ENCODE data around the gene KDM4C. TPM values are rescaled to one million over a fixed set of nuclear protein-coding genes. Genes with fewer than 3 reads are reported as not detected.
A peak's percentile ranks its signal among the peaks of the same experiment; 100 is the strongest.

KDM4C gene
- total RNA-seq, 2 experiments from 2014 or later: 60.1 to 61.3 TPM

DNA sequence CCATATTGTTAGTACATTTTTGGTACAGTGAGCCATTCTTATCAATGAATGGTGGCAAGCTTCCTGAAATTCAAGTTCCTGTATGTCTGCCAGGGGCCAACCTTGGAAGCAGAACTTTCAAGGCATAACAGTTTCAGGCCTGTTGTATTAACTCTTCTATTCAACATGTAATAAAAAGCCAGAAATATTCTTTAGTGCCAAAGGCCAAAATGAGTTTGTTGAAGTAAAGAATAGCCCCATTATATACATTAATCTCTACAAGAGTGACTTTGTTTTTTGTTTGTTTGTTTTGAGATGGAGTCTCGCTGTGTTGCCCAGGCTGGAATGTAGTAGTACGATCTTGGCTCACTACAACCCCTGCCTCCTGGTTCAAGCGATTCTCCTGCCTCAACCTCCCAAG is 321.3 kb downstream of the KDM4C start:
- no peak overlapping the region for H3K27ac ChIP-seq (ENCODE audit: low read depth in 1 of 2, low read length in 2 of 2)
- TF ChIP-seq, protein P1, sequence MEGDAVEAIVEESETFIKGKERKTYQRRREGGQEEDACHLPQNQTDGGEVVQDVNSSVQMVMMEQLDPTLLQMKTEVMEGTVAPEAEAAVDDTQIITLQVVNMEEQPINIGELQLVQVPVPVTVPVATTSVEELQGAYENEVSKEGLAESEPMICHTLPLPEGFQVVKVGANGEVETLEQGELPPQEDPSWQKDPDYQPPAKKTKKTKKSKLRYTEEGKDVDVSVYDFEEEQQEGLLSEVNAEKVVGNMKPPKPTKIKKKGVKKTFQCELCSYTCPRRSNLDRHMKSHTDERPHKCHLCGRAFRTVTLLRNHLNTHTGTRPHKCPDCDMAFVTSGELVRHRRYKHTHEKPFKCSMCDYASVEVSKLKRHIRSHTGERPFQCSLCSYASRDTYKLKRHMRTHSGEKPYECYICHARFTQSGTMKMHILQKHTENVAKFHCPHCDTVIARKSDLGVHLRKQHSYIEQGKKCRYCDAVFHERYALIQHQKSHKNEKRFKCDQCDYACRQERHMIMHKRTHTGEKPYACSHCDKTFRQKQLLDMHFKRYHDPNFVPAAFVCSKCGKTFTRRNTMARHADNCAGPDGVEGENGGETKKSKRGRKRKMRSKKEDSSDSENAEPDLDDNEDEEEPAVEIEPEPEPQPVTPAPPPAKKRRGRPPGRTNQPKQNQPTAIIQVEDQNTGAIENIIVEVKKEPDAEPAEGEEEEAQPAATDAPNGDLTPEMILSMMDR (IDR thresholded peaks at IDR 0.05): no peak
- H3K27me3 Mint-ChIP-seq: no peaks in the 10 kb centered on the region
- peaks cover 89% of the 10 kb centered on the region for H3K36me3 Mint-ChIP-seq (ENCODE audit: low read depth)
- H3K4me3 Mint-ChIP-seq: no peak overlapping the region
- ChIA-PET CTCF (no interaction called here), POLR2A (no interaction called here)
- no peak overlapping the region for H3K27ac Mint-ChIP-seq
- no peaks in the 10 kb centered on the region for H3K9me3 Mint-ChIP-seq
- intact Hi-C loops (cut with DNase I, micrococcal nuclease): no loop called here
- H3K9me3 ChIP-seq (ENCODE audit: control insufficient read depth in 1 of 2, insufficient read depth in 1 of 2, low read length in 2 of 2): no peaks in the 10 kb centered on the region
- ATAC-seq (ENCODE audit: poor library complexity) (no peak), DNase-seq (no peak)
- peaks cover 38% of the 10 kb centered on the region for H3K36me3 ChIP-seq (ENCODE audit: insufficient read depth, low read length)
- H3K27me3 ChIP-seq (ENCODE audit: control insufficient read depth in 1 of 2, insufficient read depth in 2 of 2, low read length in 2 of 2): no peaks in the 10 kb centered on the region
- no peaks in the 10 kb centered on the region for H3K4me1 ChIP-seq (ENCODE audit: insufficient read depth, low read length)
- H3K4me1 Mint-ChIP-seq (ENCODE audit: low read depth): no peaks in the 10 kb centered on the region
- no peak overlapping the region for H3K4me3 ChIP-seq (ENCODE audit: low read length)

DNA sequence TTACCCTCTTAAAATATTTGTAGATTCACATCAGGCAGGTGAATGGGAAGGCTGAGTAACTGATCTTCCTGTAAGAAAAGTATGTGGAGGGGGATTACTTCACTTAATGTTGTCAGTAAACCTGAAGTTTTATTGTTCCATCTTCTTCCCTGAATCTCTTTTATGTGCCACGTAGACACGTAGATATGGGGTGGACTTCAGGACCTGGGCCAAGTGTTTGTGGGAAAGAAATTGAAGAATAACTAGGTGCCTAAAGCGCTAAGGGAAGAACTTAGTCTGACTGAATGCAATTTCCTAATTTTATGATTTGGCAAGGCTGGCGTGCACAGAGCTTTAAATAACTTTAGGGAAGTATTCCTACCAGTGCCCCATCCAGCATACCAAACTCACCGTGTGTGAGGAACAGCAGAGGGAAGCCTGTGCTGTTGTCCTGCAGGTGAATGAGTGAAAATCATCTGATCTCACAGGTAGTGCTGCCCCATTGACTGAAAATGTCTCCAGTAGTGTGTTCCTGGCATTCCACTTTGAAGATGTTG is 323.4 kb downstream of the KDM4C start:
- ChIA-PET POLR2A (interaction anchor here (0.9 kb wide), 1 partner anchor 13 kb away, joined by 3 read pairs; no protein-coding TSS in a partner anchor), CTCF (no interaction called here)
- TF ChIP-seq, protein P1 (IDR thresholded peaks at IDR 0.05): no peak
- DNase-seq (peak in 2 of 14 experiments; percentile 7 to 12), ATAC-seq (ENCODE audit: poor library complexity) (no peak)
- H3K27ac ChIP-seq (ENCODE audit: low read depth in 1 of 2, low read length in 2 of 2): no peak overlapping the region
- no peak overlapping the region for H3K4me3 Mint-ChIP-seq
- H3K36me3 Mint-ChIP-seq (ENCODE audit: low read depth): peaks cover 89% of the 10 kb centered on the region
- H3K9me3 Mint-ChIP-seq: no peaks in the 10 kb centered on the region
- H3K27me3 ChIP-seq (ENCODE audit: control insufficient read depth in 1 of 2, insufficient read depth in 2 of 2, low read length in 2 of 2): no peaks in the 10 kb centered on the region
- no peaks in the 10 kb centered on the region for H3K4me1 ChIP-seq (ENCODE audit: insufficient read depth, low read length)
- no peaks in the 10 kb centered on the region for H3K4me1 Mint-ChIP-seq (ENCODE audit: low read depth)
- H3K9me3 ChIP-seq (ENCODE audit: control insufficient read depth in 1 of 2, insufficient read depth in 1 of 2, low read length in 2 of 2): no peaks in the 10 kb centered on the region
- H3K27me3 Mint-ChIP-seq: no peaks in the 10 kb centered on the region
- H3K27ac Mint-ChIP-seq: no peak overlapping the region
- intact Hi-C loops (cut with DNase I, micrococcal nuclease): no loop called here
- H3K36me3 ChIP-seq (ENCODE audit: insufficient read depth, low read length): peaks cover 39% of the 10 kb centered on the region
- no peak overlapping the region for H3K4me3 ChIP-seq (ENCODE audit: low read length)

DNA sequence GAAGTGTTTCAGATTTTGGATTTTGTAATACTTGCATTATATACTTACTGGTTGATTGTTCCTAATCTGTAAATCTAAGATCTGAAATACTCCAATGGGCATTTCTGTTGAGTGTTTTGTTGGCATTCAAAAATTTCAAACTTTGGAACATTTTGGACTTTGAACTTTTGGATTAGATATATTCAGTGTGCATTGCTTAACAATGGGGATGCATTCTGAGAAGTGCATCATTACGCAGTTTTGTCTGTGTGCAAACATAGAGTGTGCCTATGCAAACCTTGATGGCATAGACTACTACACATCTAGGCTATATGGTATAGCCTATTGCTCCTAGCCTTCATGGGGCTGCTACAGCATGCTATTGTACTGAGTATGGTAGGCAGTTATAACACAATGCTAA is 325.4 kb downstream of the KDM4C start:
- Histone ChIP-seq H3K27ac (ENCODE audit: low read depth in 1 of 2, low read length in 2 of 2) (no peak overlapping the region), H3K4me1 (ENCODE audit: insufficient read depth, low read length) (no peaks in the 10 kb centered on the region), H3K9me3 (ENCODE audit: control insufficient read depth in 1 of 2, insufficient read depth in 1 of 2, low read length in 2 of 2) (no peaks in the 10 kb centered on the region), H3K4me3 (ENCODE audit: low read length) (no peak overlapping the region), H3K36me3 (ENCODE audit: insufficient read depth, low read length) (peaks cover 30% of the 10 kb centered on the region), H3K27me3 (ENCODE audit: control insufficient read depth in 1 of 2, insufficient read depth in 2 of 2, low read length in 2 of 2) (no peaks in the 10 kb centered on the region)
- TF ChIP-seq, protein P1 (IDR thresholded peaks at IDR 0.05): no peak
- Mint-ChIP-seq H3K27ac (no peak overlapping the region), H3K4me3 (no peak overlapping the region), H3K27me3 (no peaks in the 10 kb centered on the region), H3K9me3 (no peaks in the 10 kb centered on the region), H3K4me1 (ENCODE audit: low read depth) (no peaks in the 10 kb centered on the region), H3K36me3 (ENCODE audit: low read depth) (peaks cover 82% of the 10 kb centered on the region)
- no peak for ATAC-seq (ENCODE audit: poor library complexity)
- POLR2A ChIA-PET: no interaction called here
- DNase-seq: no peak
- intact Hi-C loops (cut with DNase I, micrococcal nuclease): no loop called here
- CTCF ChIA-PET: no interaction called here
